HepG2 (cell line): ENCODE measurements around the gene NPPA. TPM values are rescaled to one million over a fixed set of nuclear protein-coding genes. Genes with fewer than 3 reads are reported as not detected.

Experiments
- ATAC-seq: fragments of 200-7000 bp; cut with Tn5 transposase; 3 replicates; pipeline ENCODE4 v1.9.1; 2020; ENCODE audit warnings: mild to moderate bottlenecking, moderate library complexity
- BruUV-seq: library from RNA; stranded (reverse); fragments of 400-500 nt; replicated peaks from 2 replicates; lab custom pipeline; 2021; lab: Mats Ljungman, UMichigan
- CTCF ChIA-PET: fragments of 300-600 bp; formaldehyde crosslinking; extraction: SDS; loops from one replicate; lab custom pipeline; 2021; ENCODE audit warnings: low total read pairs, inconsistent platforms, low intra/inter-chr PET ratio; lab: Yijun Ruan, JAX
- POLR2A ChIA-PET: fragments of 350-600 bp; sonication (Branson Sonifier 250); formaldehyde crosslinking; loops from one replicate; lab custom pipeline; 2020; ENCODE audit warnings: antibody characterized with exemption, inconsistent platforms; lab: Yijun Ruan, JAX
- DNase-seq: peaks from one replicate; pipeline ENCODE4 v3.0.0-alpha.2; 2015; ENCODE audit warnings: low spot score
- FAIRE-seq: peaks from 3 replicates; lab custom pipeline; 2011; peaks lifted over from hg19 to GRCh38; lab: Jason Lieb, UNC
- H2AFZ ChIP-seq: one replicate; pipeline ENCODE4 v1.6.1; 2011; ENCODE audit warnings: low read length, inconsistent platforms
- H3K27ac ChIP-seq: fragments of 300-600 bp; 3 replicates; pipeline ENCODE4 v1.8.0; 2011; ENCODE audit warnings: mixed run types, mild to moderate bottlenecking, mixed read lengths, low read length, inconsistent platforms; ENCODE audit not compliant: insufficient read depth; ENCODE audit errors: extremely low read length
- H3K27me3 ChIP-seq, 2 experiments: fragments of 200-600 bp in 1 of 2; 2 replicates in 1 of 2; 3 replicates in 1 of 2; pipeline versions ENCODE4 v1.6.0 to v1.8.0; 2011; ENCODE audit warnings: low read length in 2 of 2, mild to moderate bottlenecking in 2 of 2, moderate library complexity in 2 of 2, inconsistent platforms in 1 of 2; ENCODE audit not compliant: insufficient read depth in 2 of 2, control insufficient read depth in 1 of 2
- H3K36me3 ChIP-seq, 2 experiments: fragments of 200-600 bp in 1 of 2; replicated peaks in 1 of 2; 2 replicates in 1 of 2; 3 replicates in 1 of 2; pipeline versions ENCODE4 v1.5.1 to v1.8.0; 2011; ENCODE audit warnings: low read length in 2 of 2, inconsistent platforms in 1 of 2; ENCODE audit not compliant: insufficient read depth in 2 of 2, control insufficient read depth in 1 of 2
- H3K4me1 ChIP-seq: 2 replicates; pipeline ENCODE4 v1.5.1; 2012; ENCODE audit warnings: low read length, inconsistent platforms; ENCODE audit not compliant: insufficient read depth
- H3K4me2 ChIP-seq: 2 replicates; pipeline ENCODE4 v1.6.0; 2011; ENCODE audit warnings: low read depth, low read length, inconsistent platforms
- H3K4me3 ChIP-seq, 3 experiments: fragments of 200-600 bp in 1 of 3; sonication (generic), shearing (Covaris generic) in 1 of 3; replicated peaks in 1 of 3; 2 replicates each; pipeline ENCODE4 v1.5.1; 2011 to 2016; ENCODE audit warnings: low read length in 3 of 3, inconsistent platforms in 2 of 3, low read depth in 2 of 3, mild to moderate bottlenecking in 2 of 3, control low read depth in 1 of 3, mixed read lengths in 1 of 3; ENCODE audit not compliant: insufficient read depth in 1 of 3
- H3K79me2 ChIP-seq: one replicate; pipeline ENCODE4 v1.6.1; 2011; ENCODE audit warnings: low read length, inconsistent platforms; ENCODE audit not compliant: insufficient read depth
- H3K9ac ChIP-seq: 2 replicates; pipeline ENCODE4 v1.6.0; 2011; ENCODE audit warnings: mild to moderate bottlenecking, low read depth, low read length, inconsistent platforms; ENCODE audit not compliant: insufficient read depth
- H3K9me3 ChIP-seq: 2 replicates; pipeline ENCODE4 v1.5.1; 2012; ENCODE audit warnings: mild to moderate bottlenecking, low read length
- H4K20me1 ChIP-seq: 2 replicates; pipeline ENCODE4 v1.6.0; 2011; ENCODE audit warnings: inconsistent platforms, mild to moderate bottlenecking, low read length, moderate library complexity; ENCODE audit not compliant: insufficient read depth
- CCAR2 ChIP-seq: fragments of 200-400 bp; formaldehyde crosslinking; optimal IDR thresholded peaks from 2 replicates; pipeline ENCODE3; 2018; ENCODE audit warnings: low read depth, mild to moderate bottlenecking, low read length, moderate library complexity
- ELF1 ChIP-seq: sonication (generic); formaldehyde crosslinking; IDR thresholded peaks from 2 replicates; pipeline ENCODE4 v1.4.0; 2020; ENCODE audit warnings: missing genetic modification reagents
- FOXA3 ChIP-seq: IDR thresholded peaks from 2 replicates; pipeline ENCODE4 v1.6.1; 2016; ENCODE audit warnings: missing genetic modification reagents, missing compliant biosample characterization
- KMT2B ChIP-seq: IDR thresholded peaks from 2 replicates; pipeline ENCODE4 v1.6.1; 2016; ENCODE audit warnings: missing genetic modification reagents, missing compliant biosample characterization
- NFIB ChIP-seq: sonication (generic); formaldehyde crosslinking; IDR thresholded peaks from 2 replicates; pipeline ENCODE4 v1.9.0; 2021; ENCODE audit warnings: missing genetic modification reagents, mild to moderate bottlenecking, borderline replicate concordance
- ONECUT2 ChIP-seq: sonication (generic); formaldehyde crosslinking; IDR thresholded peaks from 2 replicates; pipeline ENCODE4 v1.4.0; 2020; ENCODE audit warnings: missing genetic modification reagents
- REST ChIP-seq, 2 experiments: IDR thresholded peaks; 2 replicates each; pipeline ENCODE4 v1.6.1; 2011 to 2012; ENCODE audit warnings: low read length in 2 of 2, borderline replicate concordance in 1 of 2, low read depth in 1 of 2, mild to moderate bottlenecking in 1 of 2, moderate library complexity in 1 of 2
- ZBTB2 ChIP-seq: sonication (generic); formaldehyde crosslinking; IDR thresholded peaks from 2 replicates; pipeline ENCODE4 v1.8.0; 2022; ENCODE audit warnings: low read depth, missing genetic modification reagents
- ZNF292 ChIP-seq: sonication (generic); formaldehyde crosslinking; IDR thresholded peaks from 2 replicates; pipeline ENCODE4 v1.8.1; 2022; ENCODE audit warnings: mild to moderate bottlenecking, low read depth, missing genetic modification reagents, borderline replicate concordance
- ZNF570 ChIP-seq: sonication (generic); formaldehyde crosslinking; IDR thresholded peaks from 2 replicates; pipeline ENCODE4 v1.4.0; 2020; ENCODE audit warnings: mild to moderate bottlenecking, missing genetic modification reagents, borderline replicate concordance
- ZNF737 ChIP-seq: sonication (generic); formaldehyde crosslinking; IDR thresholded peaks from 2 replicates; pipeline ENCODE4 v1.5.0; 2020; ENCODE audit warnings: missing genetic modification reagents, mild to moderate bottlenecking, borderline replicate concordance
- ZNF816 ChIP-seq: sonication (generic); formaldehyde crosslinking; IDR thresholded peaks from 2 replicates; pipeline ENCODE4 v1.8.0; 2022; ENCODE audit warnings: missing genetic modification reagents, mild to moderate bottlenecking, borderline replicate concordance
- ZUFSP ChIP-seq: sonication (generic); formaldehyde crosslinking; IDR thresholded peaks from 2 replicates; pipeline ENCODE4 v1.9.0; 2021; ENCODE audit warnings: missing genetic modification reagents, mild to moderate bottlenecking, borderline replicate concordance
- WGBS: methylation state at CpG from one replicate; pipeline ENCODE4 v1.1.6; 2017; ENCODE audit warnings: low lambda C conversion rate; 5-methylcytosine and 5-hydroxymethylcytosine counted together
- in situ Hi-C: cut with HindIII; loops from 2 replicates; pipeline ENCODE4 v1.10.0; 2017; ENCODE audit warnings: low pct_unique_long_range_greater_than_20kb; ENCODE audit not compliant: extremely low pct_ligation_motif_present
- intact Hi-C: fragments of 100-400 bp; cut with micrococcal nuclease; formaldehyde crosslinking; loops from one replicate; pipeline ENCODE4 v1.10.0; 2022; ENCODE audit not compliant: unreplicated experiment
- polyA plus RNA-seq, 8 experiments: library from polyadenylated mRNA; depleted of rRNA in 3 of 8; stranded (reverse) in 7 of 8; unstranded in 1 of 8; fragments of >200 nt; fragmentation: Illumina TruSeq in 4 of 8; extraction: Trizol in 4 of 8; gene quantifications; 2 replicates each; pipeline versions ENCODE4 v1.2.1 to v1.2.3, GENCODE V29; 2011 to 2016; ENCODE audit warnings: low read depth in 4 of 8, missing spikeins in 1 of 8, mixed read lengths in 1 of 8; ENCODE audit not compliant: insufficient read depth in 1 of 8
- total RNA-seq, 5 experiments: library from RNA; depleted of rRNA; stranded (reverse); fragments of >200 nt; fragmentation: Illumina TruSeq; extraction: Trizol; gene quantifications; 2 replicates each; pipeline ENCODE4 v1.2.3, GENCODE V29; 2016; ENCODE audit warnings: low read depth in 1 of 5

Gene NPPA
- total and polyA plus RNA-seq, 2 of the 13 experiments (the other 11 are each of a cell fraction or from before 2014, with no cell fraction given): not detected

- ATAC-seq: no peak
- Histone ChIP-seq H4K20me1 (no peaks in the 10 kb centered on the region), H3K27me3 (peaks cover 2 to 28% of the 10 kb centered on the region in 2 experiments; a peak in 4 of 5 replicates), H3K4me3 (peak within 1 kb of the TSS in 2 of 3 experiments; percentile 17 to 51; a peak in 2 of 6 replicates), H3K9me3 (no peaks in the 10 kb centered on the region), H2AFZ (no peak within 1 kb of the TSS), H3K36me3 (no peaks in the 10 kb centered on the region), H3K9ac (no peak within 1 kb of the TSS), H3K4me1 (no peaks in the 10 kb centered on the region), H3K27ac (no peak within 1 kb of the TSS), H3K79me2 (no peaks in the 10 kb centered on the region), H3K4me2 (peak within 1 kb of the TSS; percentile 47)
- no peak for DNase-seq
- no TSS peak for BruUV-seq
- WGBS: 14% methylated on average over 7 of the region's 16 CpGs
- ChIA-PET POLR2A (no interaction called here), CTCF (no interaction called here)
- intact Hi-C loops (no loop called here), in situ Hi-C loops (no loop called here)
- no peak for FAIRE-seq
- TF ChIP-seq ZNF292 (CRISPR knock-in tag) (no peak), FOXA3 (no peak), CCAR2 (no peak), ELF1 (CRISPR knock-in tag) (no peak), ONECUT2 (CRISPR knock-in tag) (no peak), NFIB (CRISPR knock-in tag) (no peak), ZNF570 (no peak), KMT2B (no peak), ZNF816 (CRISPR knock-in tag) (no peak), ZUFSP (CRISPR knock-in tag) (no peak), REST (IDR thresholded peaks at IDR 0.05; ENCODE audit: borderline replicate concordance in 1 of 2, low read depth in 1 of 2, low read length in 2 of 2) (no peak), ZBTB2 (CRISPR knock-in tag) (no peak), ZNF737 (no peak)
These were observed 11.0 kb upstream of the NPPA start, which contains the start of gene NPPB for GRCh38 chr1:11858613-11858967. NPPB (minus strand) TSS chr1:11858945; CDS start chr1:11858833, 112 bp downstream.
